Osteoblast (primary cell): Measurements from ENCODE around the gene POMGNT1. TPM values are rescaled to one million over a fixed set of nuclear protein-coding genes. Genes with fewer than 3 reads are reported as not detected.

Source experiments
- DNase-seq: peaks from one replicate; pipeline ENCODE4 v3.0.0; 2011; ENCODE audit warnings: low spot score, mixed read lengths; ENCODE audit not compliant: insufficient read length; ENCODE audit errors: missing footprints
- H2AFZ ChIP-seq: 2 replicates; pipeline ENCODE4 v1.6.0; 2011; ENCODE audit warnings: mild to moderate bottlenecking, low read length
- H3K27ac ChIP-seq: 2 replicates; pipeline ENCODE4 v1.5.1; 2011; ENCODE audit warnings: mild to moderate bottlenecking, low read depth, low read length, moderate library complexity
- H3K27me3 ChIP-seq: 2 replicates; pipeline ENCODE4 v1.6.0; 2012; ENCODE audit warnings: mild to moderate bottlenecking, control low read depth, inconsistent platforms, low read length, moderate library complexity; ENCODE audit not compliant: insufficient read depth
- H3K36me3 ChIP-seq: 2 replicates; pipeline ENCODE4 v1.5.1; 2011; ENCODE audit warnings: mild to moderate bottlenecking, low read length, control low read depth, moderate library complexity; ENCODE audit not compliant: insufficient read depth
- H3K4me1 ChIP-seq: 2 replicates; pipeline ENCODE4 v1.5.1; 2011; ENCODE audit warnings: mild to moderate bottlenecking, low read length, control low read depth, moderate library complexity; ENCODE audit not compliant: insufficient read depth
- H3K4me2 ChIP-seq: 2 replicates; pipeline ENCODE4 v1.6.0; 2011; ENCODE audit warnings: mild to moderate bottlenecking, low read length; ENCODE audit not compliant: insufficient read depth
- H3K4me3 ChIP-seq: fragments of 200-600 bp; sonication (generic); 3 replicates; pipeline ENCODE4 v1.5.1; 2012; ENCODE audit warnings: mild to moderate bottlenecking, low read length, inconsistent platforms; ENCODE audit not compliant: insufficient read depth
- H3K79me2 ChIP-seq: 2 replicates; pipeline ENCODE4 v1.6.0; 2012; ENCODE audit warnings: mild to moderate bottlenecking, low read length, control low read depth, inconsistent platforms; ENCODE audit not compliant: insufficient read depth
- H3K9me3 ChIP-seq: 2 replicates; pipeline ENCODE4 v1.5.1; 2011; ENCODE audit warnings: low read depth, low read length, control low read depth
- H4K20me1 ChIP-seq: 2 replicates; pipeline ENCODE4 v1.6.0; 2012; ENCODE audit warnings: mild to moderate bottlenecking, low read length, control low read depth; ENCODE audit not compliant: insufficient read depth
- total RNA-seq: library from RNA; depleted of rRNA; stranded (reverse); fragments of >200 nt; gene quantifications from 2 replicates; pipeline ENCODE4 v1.2.3, GENCODE V29; 2012
- TF ChIP-seq, protein P1 (sequence below): IDR thresholded peaks from 2 replicates; pipeline ENCODE4 v1.5.1; 2011; ENCODE audit warnings: mild to moderate bottlenecking, low read depth, low read length, moderate library complexity; ENCODE audit errors: extremely low read depth

Gene POMGNT1
- total RNA-seq, 1 donor: 45.6 TPM

DNA sequence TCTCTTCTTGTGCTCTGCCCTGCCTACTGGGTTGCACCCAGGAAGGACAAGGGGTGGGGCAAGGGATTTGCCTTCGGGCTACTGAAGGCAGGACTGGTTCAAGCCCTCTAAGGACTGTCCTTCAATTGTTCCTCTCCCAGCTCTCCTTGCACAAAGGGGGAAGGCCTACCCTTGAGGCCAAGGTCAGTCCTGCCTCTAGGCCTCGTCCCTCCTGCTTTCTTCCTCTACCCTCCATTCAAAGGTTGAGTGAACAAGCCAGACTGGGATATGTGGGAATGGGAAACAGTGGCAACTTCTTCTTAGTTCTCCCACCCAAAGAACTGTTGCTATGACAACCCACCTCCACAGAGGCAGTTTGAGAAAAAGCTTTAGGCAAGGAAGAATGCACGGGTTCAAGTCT is 7.6 kb upstream of the POMGNT1 start:
- Histone ChIP-seq H3K79me2 (peaks cover 11% of the 10 kb centered on the region), H3K27me3 (no peaks in the 10 kb centered on the region), H3K9me3 (no peaks in the 10 kb centered on the region), H3K4me1 (peaks cover 12% of the 10 kb centered on the region), H3K4me2 (no peak overlapping the region), H3K36me3 (peaks cover 4% of the 10 kb centered on the region), H3K27ac (no peak overlapping the region), H3K4me3 (no peak overlapping the region), H4K20me1 (peaks cover 5% of the 10 kb centered on the region), H2AFZ (no peak overlapping the region)
- TF ChIP-seq, protein P1, sequence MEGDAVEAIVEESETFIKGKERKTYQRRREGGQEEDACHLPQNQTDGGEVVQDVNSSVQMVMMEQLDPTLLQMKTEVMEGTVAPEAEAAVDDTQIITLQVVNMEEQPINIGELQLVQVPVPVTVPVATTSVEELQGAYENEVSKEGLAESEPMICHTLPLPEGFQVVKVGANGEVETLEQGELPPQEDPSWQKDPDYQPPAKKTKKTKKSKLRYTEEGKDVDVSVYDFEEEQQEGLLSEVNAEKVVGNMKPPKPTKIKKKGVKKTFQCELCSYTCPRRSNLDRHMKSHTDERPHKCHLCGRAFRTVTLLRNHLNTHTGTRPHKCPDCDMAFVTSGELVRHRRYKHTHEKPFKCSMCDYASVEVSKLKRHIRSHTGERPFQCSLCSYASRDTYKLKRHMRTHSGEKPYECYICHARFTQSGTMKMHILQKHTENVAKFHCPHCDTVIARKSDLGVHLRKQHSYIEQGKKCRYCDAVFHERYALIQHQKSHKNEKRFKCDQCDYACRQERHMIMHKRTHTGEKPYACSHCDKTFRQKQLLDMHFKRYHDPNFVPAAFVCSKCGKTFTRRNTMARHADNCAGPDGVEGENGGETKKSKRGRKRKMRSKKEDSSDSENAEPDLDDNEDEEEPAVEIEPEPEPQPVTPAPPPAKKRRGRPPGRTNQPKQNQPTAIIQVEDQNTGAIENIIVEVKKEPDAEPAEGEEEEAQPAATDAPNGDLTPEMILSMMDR: no peak
- peak; percentile 56 for DNase-seq

DNA sequence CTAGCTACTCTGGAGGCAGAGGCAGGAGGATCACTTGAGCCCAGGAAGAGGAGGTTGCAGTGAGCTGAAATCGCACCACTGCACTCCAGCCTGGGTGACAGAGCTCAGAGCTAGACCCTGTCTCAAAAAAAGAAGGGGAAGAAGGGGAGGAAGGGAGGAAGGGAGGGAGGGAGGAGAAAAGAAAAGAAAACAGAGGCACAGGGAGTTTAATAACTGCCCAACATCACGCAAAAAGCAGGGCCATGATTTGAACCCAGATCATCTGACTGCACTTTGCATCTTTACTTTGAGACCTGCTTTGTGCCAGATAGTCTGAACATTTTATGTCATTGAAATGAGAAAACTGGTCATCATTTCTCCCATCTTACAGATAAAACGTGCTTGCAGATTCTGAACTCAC is 6.9 kb upstream of the POMGNT1 start:
- no peak overlapping the region for H3K4me3 ChIP-seq
- H3K36me3 ChIP-seq: peaks cover 4% of the 10 kb centered on the region
- H3K27me3 ChIP-seq: no peaks in the 10 kb centered on the region
- peaks cover 5% of the 10 kb centered on the region for H4K20me1 ChIP-seq
- H3K9me3 ChIP-seq: no peaks in the 10 kb centered on the region
- no peak for DNase-seq
- H3K4me1 ChIP-seq: peaks cover 12% of the 10 kb centered on the region
- H2AFZ ChIP-seq: no peak overlapping the region
- peaks cover 11% of the 10 kb centered on the region for H3K79me2 ChIP-seq
- no peak overlapping the region for H3K27ac ChIP-seq
- TF ChIP-seq, protein P1: no peak
- H3K4me2 ChIP-seq: no peak overlapping the region

DNA sequence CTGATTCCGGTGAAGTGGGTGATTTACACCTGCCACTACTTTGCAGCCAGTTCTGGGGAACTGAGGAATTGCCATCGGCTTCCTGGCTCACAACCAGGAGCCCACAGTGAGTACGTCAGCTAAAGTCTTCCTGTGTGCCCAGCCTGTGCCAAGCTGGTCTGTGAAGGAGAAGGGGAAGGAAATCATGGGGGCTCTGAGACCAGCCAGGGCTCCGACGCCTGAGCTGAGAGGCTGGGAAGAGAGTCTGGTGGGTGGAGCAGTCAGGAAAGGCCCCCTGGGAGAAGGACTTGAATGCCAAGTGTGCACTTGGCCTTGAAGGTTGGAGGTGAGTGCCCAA is 6.1 kb upstream of the POMGNT1 start:
- Histone ChIP-seq H3K27me3 (no peaks in the 10 kb centered on the region), H3K36me3 (peaks cover 4% of the 10 kb centered on the region), H4K20me1 (peaks cover 5% of the 10 kb centered on the region), H3K9me3 (no peaks in the 10 kb centered on the region), H3K4me3 (peak overlapping the region; percentile 97), H3K27ac (no peak overlapping the region), H3K4me2 (peak overlapping the region; percentile 98), H2AFZ (no peak overlapping the region), H3K79me2 (peaks cover 11% of the 10 kb centered on the region), H3K4me1 (peaks cover 12% of the 10 kb centered on the region)
- peak; percentile 80 for DNase-seq
- TF ChIP-seq, protein P1: no peak

DNA sequence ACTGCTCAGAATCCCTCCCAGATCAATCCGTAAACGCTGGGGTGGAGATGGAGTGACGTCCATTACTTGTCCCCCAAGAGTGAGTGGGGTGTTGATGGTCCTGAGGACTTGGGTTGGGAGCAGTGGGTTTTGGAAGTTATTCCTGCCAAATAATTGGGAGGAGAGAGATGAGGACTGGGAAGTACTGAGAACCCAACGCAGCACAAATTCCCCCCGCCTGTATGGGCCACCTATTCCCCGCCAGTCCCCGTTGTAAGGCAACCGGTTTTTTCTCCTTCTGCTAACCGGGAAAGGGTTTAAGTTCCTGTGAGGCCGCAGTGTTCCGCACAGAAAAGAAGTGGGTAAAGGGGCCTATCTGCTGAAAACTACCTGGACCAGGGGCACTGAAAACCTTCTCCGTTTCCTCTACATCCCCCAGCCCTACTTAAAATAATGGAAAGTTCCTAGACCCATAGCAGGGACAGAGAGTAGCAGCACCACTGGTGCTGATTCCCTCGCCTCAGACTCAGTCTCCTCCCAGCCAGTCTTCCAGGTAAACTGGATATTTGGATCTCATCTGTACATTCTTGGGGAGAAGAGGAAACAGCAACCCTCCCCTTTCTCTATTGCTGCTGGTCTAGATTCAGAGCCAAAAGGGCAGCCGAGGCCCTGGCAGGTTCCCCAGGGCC is 5.6 kb upstream of the POMGNT1 start:
- DNase-seq: peak; percentile 76
- H3K4me3 ChIP-seq: peak overlapping the region; percentile 97

More for the DNA sequence above, 5.6 kb upstream of the POMGNT1 start:
- H4K20me1 ChIP-seq: peaks cover 5% of the 10 kb centered on the region
- H3K4me2 ChIP-seq: peak overlapping the region; percentile 98
- peaks cover 12% of the 10 kb centered on the region for H3K4me1 ChIP-seq
- H3K9me3 ChIP-seq: no peaks in the 10 kb centered on the region
- peaks cover 11% of the 10 kb centered on the region for H3K79me2 ChIP-seq
- H3K27me3 ChIP-seq: no peaks in the 10 kb centered on the region
- H2AFZ ChIP-seq: peak overlapping the region; percentile 99
- peaks cover 4% of the 10 kb centered on the region for H3K36me3 ChIP-seq
- TF ChIP-seq, protein P1: no peak
- H3K27ac ChIP-seq: peak overlapping the region; percentile 13
